PC-3 (cell line): ENCODE data around the gene WNT7B. TPM values are rescaled to one million over a fixed set of nuclear protein-coding genes. Genes with fewer than 3 reads are reported as not detected.

ENCODE experiments used
- ATAC-seq: fragments of 200-7000 bp; cut with Tn5 transposase; 2 replicates; pipeline ENCODE4 v1.9.1; 2020; ENCODE audit warnings: mild to moderate bottlenecking, moderate library complexity
- BruUV-seq: library from RNA; stranded (reverse); fragments of 400-500 nt; replicated peaks from 2 replicates; lab custom pipeline; 2021; lab: Mats Ljungman, UMichigan
- CTCF ChIA-PET: fragments of 300-600 bp; sonication (Branson Sonifier 250); formaldehyde crosslinking; loops from one replicate; lab custom pipeline; 2022; ENCODE audit warnings: antibody characterized with exemption; lab: Charles Lee
- POLR2A ChIA-PET: fragments of 300-600 bp; sonication (Branson Sonifier 250); formaldehyde crosslinking; loops from one replicate; lab custom pipeline; 2022; ENCODE audit warnings: antibody characterized with exemption; ENCODE audit not compliant: unreplicated experiment; lab: Charles Lee
- DNase-seq: peaks from one replicate; pipeline ENCODE4 v3.0.0-alpha.2; 2015
- H2AFZ ChIP-seq: fragments of 300-600 bp; sonication (generic); 2 replicates; pipeline ENCODE4 v1.6.0; 2016; ENCODE audit warnings: antibody characterized with exemption, low read length
- H3F3A ChIP-seq: fragments of 300-600 bp; sonication (generic); one replicate; pipeline ENCODE4 v1.6.0; 2017; ENCODE audit warnings: antibody characterized with exemption, low read length, control low read depth, mild to moderate bottlenecking; ENCODE audit not compliant: unreplicated experiment
- H3K27ac ChIP-seq: fragments of 300-600 bp; sonication (generic); 2 replicates; pipeline ENCODE4 v1.5.1; 2016; ENCODE audit warnings: mild to moderate bottlenecking, low read length
- H3K27me3 ChIP-seq: fragments of 300-600 bp; sonication (generic); 2 replicates; pipeline ENCODE4 v1.6.1; 2016; ENCODE audit warnings: low read length, mixed read lengths
- H3K36me3 ChIP-seq: fragments of 300-600 bp; sonication (generic); 2 replicates; pipeline ENCODE4 v1.6.1; 2016; ENCODE audit warnings: low read depth, mixed run types, low read length, mixed read lengths
- H3K4me1 ChIP-seq: fragments of 300-600 bp; sonication (generic); 2 replicates; pipeline ENCODE4 v1.5.1; 2016; ENCODE audit warnings: low read length; ENCODE audit not compliant: insufficient read depth
- H3K4me2 ChIP-seq: fragments of 300-600 bp; sonication (generic); 2 replicates; pipeline ENCODE4 v1.6.0; 2016; ENCODE audit warnings: low read length
- H3K4me3 ChIP-seq: fragments of 300-600 bp; sonication (generic); 2 replicates; pipeline ENCODE4 v1.5.1; 2016; ENCODE audit warnings: mild to moderate bottlenecking, low read length, mixed read lengths
- H3K79me2 ChIP-seq: fragments of 300-600 bp; sonication (generic); 2 replicates; pipeline ENCODE4 v1.6.1; 2017; ENCODE audit warnings: low read length, mixed read lengths
- H3K9ac ChIP-seq: fragments of 300-600 bp; sonication (generic); 2 replicates; pipeline ENCODE4 v1.6.0; 2016; ENCODE audit warnings: mild to moderate bottlenecking, low read length
- H3K9me2 ChIP-seq: fragments of 300-600 bp; sonication (generic); replicated peaks from 2 replicates; pipeline ENCODE4 v1.6.1; 2016; ENCODE audit warnings: mixed run types, low read length, mixed read lengths
- H3K9me3 ChIP-seq: fragments of 300-600 bp; sonication (generic); 2 replicates; pipeline ENCODE4 v1.6.1; 2016; ENCODE audit warnings: low read length, mixed read lengths
- H4K20me1 ChIP-seq: fragments of 300-600 bp; sonication (generic); 2 replicates; pipeline ENCODE4 v1.6.1; 2016; ENCODE audit warnings: low read length, mixed read lengths
- EZH2 ChIP-seq: fragments of 300-600 bp; sonication (generic); IDR thresholded peaks from one replicate; pipeline ENCODE4 v1.6.1; 2017; ENCODE audit warnings: antibody characterized with exemption, mild to moderate bottlenecking, low read length; ENCODE audit not compliant: unreplicated experiment
- EZH2phosphoT487 ChIP-seq: fragments of 300-600 bp; sonication (generic); IDR thresholded peaks from 2 replicates; pipeline ENCODE4 v1.6.1; 2018; ENCODE audit warnings: mild to moderate bottlenecking, antibody characterized with exemption, low read length, borderline replicate concordance
- intact Hi-C: fragments of 100-400 bp; cut with micrococcal nuclease; formaldehyde crosslinking; loops from 2 replicates; pipeline ENCODE4 v1.9.0; 2023
- total RNA-seq: library from RNA; depleted of rRNA; stranded (reverse); fragments of >200 nt; gene quantifications from 2 replicates; pipeline ENCODE4 v1.2.3, GENCODE V29; 2014
- TF ChIP-seq, protein P1 (sequence below): fragments of 300-600 bp; sonication (generic); conservative IDR thresholded peaks from 2 replicates; pipeline ENCODE4 v1.5.1; 2017; ENCODE audit warnings: antibody characterized with exemption, low read depth, mild to moderate bottlenecking, low read length

The WNT7B gene
- total RNA-seq, 1 experiment from 2014 or later = 42.0 TPM

DNA sequence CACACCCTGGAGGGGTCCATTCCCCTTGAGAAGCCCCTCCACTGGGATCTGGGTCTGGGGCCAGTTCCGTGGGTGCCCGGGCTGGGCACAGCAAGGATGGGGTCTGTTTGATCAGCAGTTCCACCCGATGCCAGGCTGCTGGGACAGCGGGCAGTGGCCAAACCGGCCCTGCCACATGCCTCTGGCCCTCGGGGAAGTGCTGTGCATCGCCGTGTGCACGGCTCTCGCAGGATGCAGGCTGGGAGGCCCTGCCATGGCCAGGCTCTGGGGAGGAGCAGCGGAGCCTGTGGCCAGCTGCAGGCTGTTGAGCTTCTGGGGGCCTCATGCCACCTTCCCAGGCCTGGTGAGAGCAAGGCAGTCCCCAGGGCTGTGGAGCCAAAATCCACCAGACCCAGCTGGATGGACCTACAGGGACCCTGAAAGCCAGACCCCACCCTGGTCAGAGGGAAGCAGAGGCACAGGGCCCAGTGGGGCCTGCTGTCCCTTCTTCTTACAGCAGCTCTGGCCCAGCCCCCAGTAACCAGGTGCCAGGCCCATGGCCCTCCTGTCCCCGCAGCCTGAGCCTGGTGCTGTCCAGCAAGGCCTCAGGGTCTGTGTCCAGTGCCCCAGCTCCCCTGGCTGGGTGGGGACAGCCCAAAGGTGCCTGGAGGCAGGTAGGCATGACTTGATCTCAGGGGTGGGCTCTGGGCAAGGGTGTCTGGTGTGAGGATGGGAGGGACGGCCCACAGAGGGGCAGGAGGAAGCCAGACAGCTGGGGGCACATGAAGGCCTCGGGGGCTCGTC, 57.3 kb downstream of the WNT7B start:
- CTCF ChIA-PET = no interaction called here
- Histone ChIP-seq H3K9me2 (no peaks in the 10 kb centered on the region), H3K27ac (peak overlapping the region; percentile 97), H3K9ac (peak overlapping the region; percentile 81), H3K27me3 (no peaks in the 10 kb centered on the region), H3K79me2 (no peaks in the 10 kb centered on the region), H3F3A (no peaks in the 10 kb centered on the region), H3K4me1 (peaks cover 26% of the 10 kb centered on the region), H3K9me3 (no peaks in the 10 kb centered on the region), H2AFZ (no peak overlapping the region), H3K4me2 (peak overlapping the region; percentile 89), H3K36me3 (no peaks in the 10 kb centered on the region), H4K20me1 (no peaks in the 10 kb centered on the region), H3K4me3 (peak overlapping the region; percentile 56)
- TF ChIP-seq EZH2 = no peak
- TF ChIP-seq EZH2phosphoT487 = 0 out of 2 replicates have a peak, but pooled peaks have one; percentile 6
- peak; percentile 86 for DNase-seq
- intact Hi-C loops = loop anchor here (2.0 kb wide), 1 partner anchor 55 kb away; no protein-coding TSS in a partner anchor
- POLR2A ChIA-PET = interaction anchor here (0.6 kb wide), 1 partner anchor 280 kb away, joined by 5 read pairs; no protein-coding TSS in a partner anchor
- ATAC-seq = peak; percentile 88
- BruUV-seq = no TSS peak

DNA sequence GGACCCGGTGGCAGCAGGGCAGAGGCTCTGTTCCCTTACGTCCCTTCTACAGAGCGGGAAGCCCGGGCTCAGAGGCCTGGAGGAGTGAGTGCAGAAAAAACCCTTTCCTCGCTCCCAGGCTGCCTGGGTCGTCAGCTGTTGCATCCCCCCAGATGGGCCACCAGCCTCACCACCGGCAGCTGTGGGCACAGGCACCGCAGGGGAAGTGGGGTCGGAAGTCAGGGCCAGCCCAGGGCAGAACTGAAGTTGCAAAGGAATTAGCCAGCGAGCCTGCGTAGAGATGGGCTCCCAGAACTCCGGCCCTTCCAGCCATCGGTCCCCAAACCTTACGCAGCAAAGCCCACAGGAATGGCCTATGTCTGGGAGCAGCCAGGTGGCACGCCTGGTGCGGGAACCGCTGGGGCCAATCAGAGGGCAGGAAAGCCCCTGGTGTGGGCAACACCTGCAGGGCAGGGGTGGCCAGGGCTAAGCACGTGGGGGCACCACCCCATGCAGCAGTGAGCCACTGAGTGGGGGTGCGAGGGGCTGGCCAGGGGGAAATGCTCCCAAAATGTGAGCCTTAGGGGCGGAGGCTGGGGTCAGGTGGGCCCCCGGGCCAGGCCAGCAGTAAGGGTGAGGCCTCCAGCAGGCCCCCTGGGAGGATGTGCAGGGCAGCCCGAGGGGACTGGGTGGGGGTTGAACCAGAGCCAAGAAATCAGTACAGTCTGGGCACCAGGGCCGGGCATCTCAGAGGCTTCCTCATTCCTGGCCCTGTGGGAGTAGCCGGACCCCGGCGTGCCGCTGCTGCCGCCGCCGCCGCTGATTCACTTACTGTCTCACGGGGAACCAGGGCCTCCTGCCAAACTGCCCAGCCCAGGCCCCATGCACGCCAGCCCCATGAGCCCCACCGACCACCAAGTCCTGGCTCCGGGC, 58.2 kb downstream of the WNT7B start:
- intact Hi-C loops = loop anchor here (2.0 kb wide), 1 partner anchor 54 kb away; no protein-coding TSS in a partner anchor
- peak; percentile 79 for ATAC-seq
- peak; percentile 80 for DNase-seq
- Histone ChIP-seq H3K27me3 (no peaks in the 10 kb centered on the region), H4K20me1 (no peaks in the 10 kb centered on the region), H3K27ac (peak overlapping the region; percentile 97), H3K9ac (peak overlapping the region; percentile 81), H3K36me3 (no peaks in the 10 kb centered on the region), H3K9me2 (no peaks in the 10 kb centered on the region), H3K4me3 (peak overlapping the region; percentile 56), H3F3A (no peaks in the 10 kb centered on the region), H2AFZ (no peak overlapping the region), H3K4me2 (peak overlapping the region; percentile 89), H3K9me3 (no peaks in the 10 kb centered on the region), H3K4me1 (peaks cover 27% of the 10 kb centered on the region), H3K79me2 (no peaks in the 10 kb centered on the region)
- ChIA-PET CTCF (no interaction called here), POLR2A (no interaction called here)
- TF ChIP-seq, protein P1, sequence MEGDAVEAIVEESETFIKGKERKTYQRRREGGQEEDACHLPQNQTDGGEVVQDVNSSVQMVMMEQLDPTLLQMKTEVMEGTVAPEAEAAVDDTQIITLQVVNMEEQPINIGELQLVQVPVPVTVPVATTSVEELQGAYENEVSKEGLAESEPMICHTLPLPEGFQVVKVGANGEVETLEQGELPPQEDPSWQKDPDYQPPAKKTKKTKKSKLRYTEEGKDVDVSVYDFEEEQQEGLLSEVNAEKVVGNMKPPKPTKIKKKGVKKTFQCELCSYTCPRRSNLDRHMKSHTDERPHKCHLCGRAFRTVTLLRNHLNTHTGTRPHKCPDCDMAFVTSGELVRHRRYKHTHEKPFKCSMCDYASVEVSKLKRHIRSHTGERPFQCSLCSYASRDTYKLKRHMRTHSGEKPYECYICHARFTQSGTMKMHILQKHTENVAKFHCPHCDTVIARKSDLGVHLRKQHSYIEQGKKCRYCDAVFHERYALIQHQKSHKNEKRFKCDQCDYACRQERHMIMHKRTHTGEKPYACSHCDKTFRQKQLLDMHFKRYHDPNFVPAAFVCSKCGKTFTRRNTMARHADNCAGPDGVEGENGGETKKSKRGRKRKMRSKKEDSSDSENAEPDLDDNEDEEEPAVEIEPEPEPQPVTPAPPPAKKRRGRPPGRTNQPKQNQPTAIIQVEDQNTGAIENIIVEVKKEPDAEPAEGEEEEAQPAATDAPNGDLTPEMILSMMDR = no peak
- TF ChIP-seq EZH2phosphoT487 (0 out of 2 replicates have a peak, but pooled peaks have one; percentile 10), EZH2 (no peak)
- no TSS peak for BruUV-seq

DNA sequence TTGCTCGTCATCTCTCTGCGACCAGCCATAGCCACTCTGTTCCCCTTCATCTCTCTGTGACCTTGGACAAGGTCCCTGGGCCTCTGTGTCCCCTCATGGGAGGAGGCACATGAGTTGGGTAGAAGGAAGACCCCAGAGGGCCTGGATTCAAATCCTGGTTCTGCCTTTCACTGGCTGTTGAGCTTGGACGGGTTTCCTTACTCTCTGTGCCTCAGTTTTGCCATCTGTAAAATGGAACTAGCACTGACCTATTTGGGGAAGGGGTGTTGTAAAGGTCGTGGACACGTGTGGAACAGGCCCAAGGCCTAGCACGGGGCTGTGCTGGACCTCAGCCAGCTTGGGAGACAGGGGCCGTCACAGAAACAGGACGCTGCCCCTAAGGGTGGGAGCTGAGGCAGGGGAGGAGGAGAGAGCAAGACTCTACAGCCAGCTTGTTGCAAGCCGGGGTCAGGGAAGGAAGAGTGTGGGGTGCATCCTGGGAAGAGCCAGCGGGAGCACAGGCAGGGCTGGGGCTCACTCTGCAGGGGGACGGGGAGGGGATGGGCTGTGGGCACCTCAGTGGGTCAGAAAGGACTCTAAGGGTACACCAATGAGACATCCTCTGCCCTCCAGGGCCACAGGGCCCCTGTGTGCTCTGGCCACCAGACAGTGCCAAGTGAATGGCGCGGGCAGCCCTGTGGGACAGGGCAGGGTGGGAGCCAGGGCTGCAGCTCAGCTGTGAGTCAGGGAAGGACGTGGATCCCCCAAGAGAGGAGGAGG, 59.1 kb downstream of the WNT7B start:
- no TSS peak for BruUV-seq
- Histone ChIP-seq H3K27me3 (no peaks in the 10 kb centered on the region), H3K4me1 (peaks cover 29% of the 10 kb centered on the region), H3K9ac (no peak overlapping the region), H3K4me2 (no peak overlapping the region), H4K20me1 (no peaks in the 10 kb centered on the region), H3F3A (no peaks in the 10 kb centered on the region), H3K9me2 (no peaks in the 10 kb centered on the region), H2AFZ (no peak overlapping the region), H3K79me2 (no peaks in the 10 kb centered on the region), H3K4me3 (no peak overlapping the region), H3K36me3 (no peaks in the 10 kb centered on the region), H3K9me3 (no peaks in the 10 kb centered on the region), H3K27ac (no peak overlapping the region)
- no peak for DNase-seq
- POLR2A ChIA-PET = no interaction called here
- intact Hi-C loops = loop anchor here (2.0 kb wide), 1 partner anchor 53 kb away; no protein-coding TSS in a partner anchor
- CTCF ChIA-PET = no interaction called here
- no peak for ATAC-seq
- TF ChIP-seq EZH2 = no peak
- TF ChIP-seq, protein P1 = no peak
- TF ChIP-seq EZH2phosphoT487 = no peak
